HG03095 (cell line): ENCODE results near the gene TMEM220.

Source experiments
- ATAC-seq: cut with Tn5 transposase; IDR thresholded peaks from one replicate; pipeline ENCODE4 v1.9.1; 2021; ENCODE audit warnings: moderate library complexity; ENCODE audit not compliant: unreplicated experiment

The TMEM220 gene

DNA sequence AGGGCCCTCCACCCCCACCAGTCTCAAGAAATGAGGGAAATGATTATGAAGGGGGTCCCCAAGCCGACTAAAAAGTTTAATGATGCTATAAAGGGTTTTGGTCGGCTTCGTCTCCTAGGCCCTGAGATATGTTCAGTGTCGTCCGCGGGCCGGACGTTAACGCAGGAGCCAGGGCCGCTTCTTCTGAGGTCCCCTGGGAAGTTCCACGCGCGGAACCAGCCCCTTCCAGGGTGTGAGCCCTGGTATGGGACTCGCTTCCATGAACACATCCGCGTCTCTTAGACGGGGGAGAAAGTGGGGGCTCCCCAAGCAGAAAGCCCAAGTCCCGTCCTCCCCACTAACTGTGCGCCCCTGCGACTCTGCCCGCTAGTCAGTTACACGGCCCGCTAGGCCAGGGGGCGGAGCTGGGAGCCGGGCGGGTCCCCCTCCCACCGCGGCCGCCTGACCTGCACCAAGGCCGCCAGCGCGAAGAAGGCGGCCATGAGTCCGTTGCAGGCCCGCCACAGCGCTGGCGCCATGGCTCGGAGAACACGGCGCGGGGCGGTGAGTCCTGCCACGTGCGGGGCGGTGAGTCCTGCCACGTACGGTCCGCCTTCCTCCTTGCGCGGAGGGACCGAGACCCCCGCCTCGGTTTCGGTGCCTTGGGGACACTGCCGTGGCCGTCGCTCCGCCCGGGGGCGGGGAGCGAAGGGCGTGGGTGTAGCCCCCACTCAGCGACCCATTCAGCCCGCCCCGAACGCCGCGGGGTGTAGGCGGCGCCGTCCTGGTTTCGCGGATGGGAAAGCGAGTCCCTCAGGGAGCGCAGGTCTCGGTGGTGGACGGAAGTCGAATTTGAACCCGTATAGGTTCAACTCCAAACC, at the start of gene TMEM220:
TSS of gene TMEM220 (minus strand) at position 690 of the 860 bp plus-strand sequence. CDS start at position 518, 172 bp downstream.
- ATAC-seq = peak; percentile 74

DNA sequence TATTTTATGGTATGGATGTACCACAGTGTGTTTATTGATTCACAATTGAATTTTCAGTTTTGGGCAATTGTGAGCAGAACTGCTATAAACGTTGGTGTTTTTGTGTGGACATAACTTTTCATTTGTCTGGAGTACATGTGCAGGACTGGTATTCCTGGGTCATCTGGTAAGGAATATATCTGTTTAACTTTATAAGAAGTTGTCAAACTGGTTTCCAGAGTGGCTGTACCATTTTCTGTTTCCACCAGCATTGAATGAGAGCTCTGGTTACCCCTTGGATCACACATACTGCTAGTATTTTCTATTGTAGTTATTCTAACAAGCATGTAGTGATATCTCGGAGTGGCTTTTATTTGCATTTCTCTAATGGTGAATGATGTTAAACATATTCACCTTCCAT, 49.8 kb upstream of the TMEM220 start:
- ATAC-seq = no peak

DNA sequence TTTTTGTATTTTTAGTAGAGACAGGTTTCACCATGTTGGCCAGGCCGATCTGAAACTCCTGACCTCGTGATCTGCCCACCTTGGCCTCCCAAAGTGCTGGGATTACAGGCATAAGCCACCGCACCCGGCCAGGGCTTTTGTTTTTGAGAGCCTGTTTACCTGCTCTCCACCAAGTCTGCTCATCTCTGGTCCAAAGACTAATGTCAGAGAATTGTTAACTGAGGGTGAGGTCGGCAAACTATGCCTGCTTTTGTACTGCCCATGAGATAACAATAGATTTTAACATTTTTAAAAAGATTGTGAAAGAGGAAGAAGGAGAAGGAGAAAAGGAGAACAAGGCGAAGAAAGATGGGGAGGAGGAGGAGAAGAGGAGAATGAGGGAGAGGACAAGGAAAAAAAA, 48.1 kb upstream of the TMEM220 start:
- ATAC-seq = no peak

DNA sequence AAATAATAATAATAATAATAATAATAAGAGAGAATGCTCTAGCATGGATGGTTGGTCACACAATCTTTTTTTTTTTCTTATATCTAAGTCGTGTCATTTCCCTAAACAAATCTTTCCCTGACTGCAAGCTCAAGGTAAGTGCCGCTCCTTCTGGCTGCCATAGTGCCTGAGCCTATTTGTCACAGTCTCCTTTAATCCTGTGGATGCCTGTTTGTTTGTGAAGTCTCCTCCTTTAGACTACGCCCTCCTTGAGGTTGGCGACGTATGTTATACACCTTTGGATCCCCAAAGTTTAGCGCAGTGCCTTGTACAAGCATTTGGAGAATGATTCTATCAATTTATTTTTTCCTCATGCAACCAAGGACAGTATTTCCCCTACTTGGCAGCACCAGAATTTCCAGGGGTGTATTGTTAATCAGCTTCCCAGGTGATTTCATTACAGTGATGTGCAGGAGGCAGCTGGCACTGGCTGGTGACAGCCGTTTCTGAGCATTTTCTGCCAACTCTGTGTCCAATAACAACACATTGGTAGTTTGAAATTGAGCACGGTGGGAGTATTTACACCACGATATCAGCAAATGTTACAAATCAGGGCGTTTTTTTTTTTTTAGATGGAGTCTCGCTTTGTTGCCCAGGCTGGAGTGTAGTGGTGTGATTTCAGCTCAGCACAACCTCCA, 47.4 kb upstream of the TMEM220 start:
- no peak for ATAC-seq

DNA sequence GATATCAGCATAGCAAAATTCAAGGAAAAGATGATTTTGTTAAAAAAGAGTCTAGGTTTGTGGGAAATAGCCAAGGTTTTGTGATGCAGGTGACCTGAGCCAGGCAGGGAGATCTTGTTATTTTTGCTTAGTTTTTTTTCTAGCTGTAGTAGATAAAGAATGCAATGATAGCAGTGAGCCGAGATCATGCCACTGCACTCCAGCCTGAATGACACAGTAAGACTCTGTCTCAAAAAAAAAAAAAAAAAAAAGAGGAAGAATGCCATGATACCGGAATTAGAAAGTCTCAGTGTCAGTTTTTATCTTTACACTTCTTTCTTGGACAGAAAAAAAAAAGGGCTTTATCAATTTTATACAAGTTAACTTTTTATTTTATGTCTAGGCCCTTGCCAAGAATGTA, 46.6 kb upstream of the TMEM220 start:
- ATAC-seq = no peak

DNA sequence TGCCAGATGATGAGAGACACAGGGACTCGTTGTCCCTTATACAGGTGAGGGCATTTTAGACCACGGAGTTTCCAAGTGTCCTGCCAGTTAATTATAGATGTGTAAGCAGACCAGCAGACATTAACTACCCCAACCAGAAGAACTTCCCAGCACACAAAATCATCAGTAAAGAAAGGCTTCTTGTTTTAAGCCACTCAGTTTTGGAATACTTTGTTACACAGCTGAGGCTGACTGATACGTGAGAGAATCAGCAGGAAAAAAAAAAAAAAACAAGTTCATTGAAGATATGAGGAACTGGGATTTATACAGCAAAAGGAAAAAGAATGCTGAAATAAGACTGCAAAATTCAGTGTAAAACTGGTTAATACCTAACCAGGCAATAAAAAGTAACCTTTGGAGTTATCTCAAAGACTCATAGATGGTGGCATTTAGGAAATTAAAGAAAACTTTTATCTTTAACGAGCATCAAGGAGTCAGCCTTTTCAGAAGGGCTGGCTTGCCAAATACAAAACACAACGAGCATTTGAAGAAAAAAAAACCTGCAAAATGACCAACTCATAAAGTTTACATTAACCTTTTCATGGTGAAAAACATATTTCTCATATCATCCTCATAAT, 46.0 kb upstream of the TMEM220 start:
- ATAC-seq = no peak

DNA sequence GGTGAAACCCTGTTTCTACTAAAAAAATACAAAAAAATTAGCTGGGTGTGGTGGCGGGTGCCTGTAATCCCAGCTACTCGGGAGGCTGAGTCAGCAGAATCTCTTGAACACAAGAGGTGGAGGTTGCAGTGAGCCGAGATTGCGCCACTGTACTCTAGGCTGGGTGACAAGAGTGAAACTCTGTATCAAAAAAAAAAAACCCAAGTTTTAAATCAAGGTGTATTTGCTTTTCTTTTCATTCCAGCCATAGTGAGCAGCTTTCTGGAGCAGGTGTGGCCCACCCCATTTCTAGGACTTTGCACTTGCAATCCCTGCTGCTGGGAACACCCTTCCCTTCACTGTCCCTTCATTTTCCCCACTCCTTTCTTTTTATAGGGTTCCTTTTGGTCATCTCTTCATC, 45.2 kb upstream of the TMEM220 start:
- ATAC-seq = no peak

DNA sequence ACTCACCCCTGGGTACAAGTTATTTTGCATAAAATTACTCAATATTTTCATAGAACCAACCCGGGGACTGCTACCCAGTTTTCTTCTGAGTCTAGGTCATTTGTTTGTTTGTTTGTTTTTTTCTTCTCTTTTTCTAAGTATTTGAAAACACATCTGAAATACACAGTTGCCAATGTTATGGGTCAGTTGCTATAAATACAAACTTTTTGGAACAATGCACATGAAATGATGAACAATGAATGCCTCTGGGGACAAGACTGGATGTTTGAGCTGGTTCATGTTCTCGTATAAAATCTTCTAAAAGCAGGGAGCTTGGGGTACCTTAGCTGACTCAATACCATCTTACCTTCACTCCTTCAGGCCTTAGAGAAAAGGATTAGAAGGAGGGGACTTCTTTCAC, 43.6 kb upstream of the TMEM220 start:
- ATAC-seq = no peak

DNA sequence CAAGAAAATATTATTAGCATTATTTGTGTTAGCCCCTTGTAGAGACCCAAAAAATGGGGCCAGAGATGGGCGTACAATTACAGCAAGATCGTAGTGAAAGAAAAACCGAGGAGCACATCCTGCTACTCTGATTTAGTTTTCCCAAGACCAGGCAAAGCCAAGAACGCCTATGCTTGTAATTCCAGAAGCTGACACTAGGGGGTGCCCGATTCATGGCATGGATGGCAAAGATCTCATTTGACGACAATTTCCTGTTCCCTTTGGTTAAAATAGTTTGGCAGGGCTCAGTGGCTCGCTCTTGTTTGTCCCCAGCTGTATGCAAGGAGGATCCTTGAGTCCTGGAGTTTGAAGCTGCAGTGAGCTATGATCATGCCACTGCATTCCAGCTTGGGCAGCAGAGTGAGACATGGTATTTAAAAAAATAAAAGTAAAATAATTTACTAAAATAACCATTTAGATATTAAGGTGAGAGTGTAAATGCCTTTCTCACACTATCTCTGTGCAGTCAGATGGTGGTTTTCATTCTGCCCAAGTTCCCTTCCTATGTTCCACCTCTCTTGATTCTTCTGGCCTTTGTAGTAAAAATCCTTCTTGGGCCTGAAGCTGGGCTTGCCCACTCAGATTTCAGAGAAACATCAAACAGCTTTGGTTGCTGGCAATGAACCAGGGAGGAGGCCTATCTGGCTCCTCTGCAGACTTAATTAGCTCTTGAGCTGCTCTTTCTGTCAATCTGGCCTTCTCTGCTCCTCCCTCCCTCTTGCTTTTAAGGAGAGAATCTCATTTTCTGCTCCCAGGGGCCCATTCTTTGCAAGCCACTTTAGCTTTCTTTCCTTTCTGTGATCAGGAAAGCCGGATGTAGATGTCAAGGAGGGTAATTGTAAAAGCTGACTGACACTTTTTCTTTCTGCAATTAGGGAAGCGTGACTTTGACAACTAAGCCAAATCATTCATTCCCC, 42.9 kb upstream of the TMEM220 start:
- no peak for ATAC-seq

DNA sequence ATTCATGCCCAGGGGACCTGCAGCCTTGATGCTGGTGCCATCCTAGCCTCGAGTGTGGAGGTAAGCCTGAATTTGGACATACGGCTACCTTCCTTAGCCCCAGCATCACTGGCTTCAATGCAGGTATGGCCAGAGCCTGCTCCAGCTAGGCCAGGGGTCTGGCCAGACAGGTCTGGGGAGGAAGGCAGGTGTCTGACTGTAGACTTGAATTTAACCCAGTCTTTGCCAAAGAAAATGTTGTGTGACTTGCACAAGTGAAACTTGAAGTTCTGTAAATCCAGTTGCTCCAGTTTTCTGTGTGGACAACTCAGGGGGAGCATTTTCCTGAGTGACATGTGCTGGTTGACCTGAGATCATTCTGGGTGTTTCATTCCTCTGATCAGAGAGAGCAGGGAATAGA, 41.3 kb upstream of the TMEM220 start:
- no peak for ATAC-seq

DNA sequence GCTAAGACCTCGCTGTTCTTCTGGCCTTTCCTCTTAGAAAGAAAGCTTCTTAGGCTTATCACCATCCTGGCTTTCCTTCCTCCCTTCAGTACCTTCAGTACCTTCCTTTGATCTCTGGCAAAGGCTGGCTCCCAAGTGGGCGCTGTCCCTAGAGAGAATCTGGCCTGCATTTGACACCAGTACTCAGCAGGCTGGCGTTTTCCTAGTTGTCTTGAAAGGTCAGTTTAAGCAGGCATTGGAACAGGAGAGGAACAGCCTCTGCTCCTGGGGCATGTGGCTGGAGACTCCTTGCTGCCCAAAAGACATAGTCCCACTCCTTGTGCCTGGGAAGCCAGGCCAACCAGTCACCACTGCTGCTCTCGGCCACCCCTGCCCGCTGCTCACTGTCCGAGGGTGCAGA, 40.0 kb upstream of the TMEM220 start:
- no peak for ATAC-seq

DNA sequence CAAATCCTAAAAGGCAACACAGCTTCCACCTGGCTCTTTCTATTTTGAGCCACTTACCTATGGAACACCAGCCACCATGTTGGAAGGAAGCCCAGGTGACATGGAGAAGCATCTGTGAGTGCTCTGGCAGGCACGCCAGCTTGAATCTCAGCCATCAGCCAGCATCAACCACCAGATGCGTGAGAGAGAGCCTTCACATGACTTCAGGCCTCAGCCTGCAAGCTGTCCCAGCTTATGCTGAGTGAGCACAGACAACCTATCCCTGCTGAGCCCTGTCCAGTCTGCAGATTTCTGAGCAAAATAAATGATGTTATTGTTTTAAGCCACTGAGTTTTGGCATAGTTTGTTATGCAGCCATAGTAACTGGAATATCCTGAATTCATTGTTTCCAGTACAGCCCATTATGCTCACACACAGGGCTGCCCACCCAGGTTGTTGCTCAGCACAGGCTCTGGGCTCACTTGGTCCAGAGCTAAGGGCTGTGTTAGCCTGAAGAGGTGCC, 39.0 kb upstream of the TMEM220 start:
- no peak for ATAC-seq

DNA sequence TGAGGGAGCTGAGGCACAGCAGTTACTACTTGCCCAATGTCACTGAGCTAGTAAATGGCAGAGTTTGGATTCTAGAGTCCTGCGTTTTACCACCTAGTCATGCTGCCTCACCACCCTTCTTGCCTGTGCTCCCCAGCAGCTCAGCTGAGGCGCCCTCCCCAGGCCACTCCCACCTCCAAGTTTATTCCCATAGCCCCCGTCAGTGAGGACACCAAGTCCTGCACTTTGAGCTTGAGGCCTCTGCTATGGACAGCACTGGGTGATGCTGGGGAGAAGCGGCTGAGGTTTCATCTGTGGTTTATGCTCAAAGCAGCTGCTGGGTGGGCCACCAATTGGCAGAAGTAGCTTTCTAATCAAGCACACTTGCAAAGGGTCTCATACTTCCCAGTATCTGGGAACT, 37.4 kb upstream of the TMEM220 start:
- no peak for ATAC-seq

DNA sequence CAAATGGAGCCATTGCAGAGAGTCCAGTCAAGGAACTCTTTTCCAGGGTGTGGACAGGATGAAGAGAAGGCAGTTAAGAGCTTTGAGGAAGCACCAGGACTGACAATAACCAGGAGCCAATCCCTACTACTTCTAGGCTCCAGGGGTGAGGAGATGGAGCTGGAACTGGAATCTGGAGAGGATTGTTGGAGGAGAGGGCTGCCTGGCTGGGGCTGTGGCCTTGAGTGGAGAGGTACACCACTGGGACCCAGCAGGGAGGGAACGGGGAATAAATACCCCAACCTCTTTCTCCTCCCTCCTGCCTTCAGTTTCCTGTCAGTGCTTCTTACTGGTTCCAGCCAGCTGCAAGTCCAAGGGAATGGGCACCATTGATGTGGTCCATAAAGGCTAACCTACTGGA, 32.2 kb upstream of the TMEM220 start:
- no peak for ATAC-seq

DNA sequence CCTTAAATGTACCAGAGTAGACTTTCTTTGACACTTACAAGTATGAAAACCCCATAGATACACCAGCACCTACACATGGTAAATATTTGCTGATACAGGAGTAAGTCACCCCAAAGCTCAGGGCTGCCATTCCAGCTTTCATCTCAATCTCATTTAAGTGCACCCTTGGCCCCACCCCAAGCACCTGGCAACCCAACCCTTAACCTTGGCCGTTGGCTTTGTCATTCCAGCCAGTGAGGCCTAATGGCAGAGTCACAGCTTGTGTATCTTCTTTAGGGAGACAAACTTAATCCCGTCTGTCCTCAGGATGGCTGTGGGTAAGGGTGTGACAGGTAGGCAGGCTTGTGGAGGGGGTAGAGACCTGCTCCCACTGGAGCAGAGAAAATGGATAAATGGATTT, 31.5 kb upstream of the TMEM220 start:
- no peak for ATAC-seq

DNA sequence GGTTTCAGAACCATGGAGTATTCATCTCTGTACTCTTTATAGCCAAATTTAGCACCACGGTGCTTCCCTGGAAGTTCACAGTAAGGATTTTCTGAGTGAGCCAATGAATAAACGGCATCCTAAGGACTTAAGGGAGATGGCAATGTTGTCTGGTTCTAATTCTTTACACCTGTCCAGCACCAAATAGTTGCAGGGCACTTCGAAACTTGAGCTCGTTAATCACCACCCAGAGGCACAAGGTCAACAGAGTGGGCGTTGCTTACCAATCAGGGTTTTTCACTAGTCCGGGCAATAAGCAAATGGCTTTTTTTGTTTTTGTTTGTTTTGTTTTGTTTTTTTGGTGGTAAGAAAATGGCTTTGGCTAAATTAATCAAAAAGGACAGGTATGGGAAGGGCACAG, 28.2 kb upstream of the TMEM220 start:
- ATAC-seq = no peak

DNA sequence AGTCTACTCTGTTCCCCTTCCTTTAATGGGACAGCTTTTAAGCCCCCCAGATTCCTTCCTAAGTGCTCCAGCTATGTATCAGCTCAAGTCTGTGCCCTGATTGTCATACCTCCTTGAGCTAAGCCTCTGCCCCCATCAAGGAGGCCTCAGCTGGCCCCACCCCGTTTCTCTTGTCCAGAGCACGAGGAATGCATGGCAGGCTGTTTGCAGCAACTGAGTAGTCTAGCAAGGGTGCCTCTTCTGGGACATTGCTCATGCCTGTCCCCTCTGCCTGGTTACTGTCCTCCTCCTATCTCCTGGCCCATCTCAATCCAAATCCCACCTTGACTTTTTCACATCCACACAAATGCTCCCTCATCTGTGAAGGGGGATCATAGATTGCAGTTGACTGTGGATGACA, 27.8 kb upstream of the TMEM220 start:
- ATAC-seq = no peak

DNA sequence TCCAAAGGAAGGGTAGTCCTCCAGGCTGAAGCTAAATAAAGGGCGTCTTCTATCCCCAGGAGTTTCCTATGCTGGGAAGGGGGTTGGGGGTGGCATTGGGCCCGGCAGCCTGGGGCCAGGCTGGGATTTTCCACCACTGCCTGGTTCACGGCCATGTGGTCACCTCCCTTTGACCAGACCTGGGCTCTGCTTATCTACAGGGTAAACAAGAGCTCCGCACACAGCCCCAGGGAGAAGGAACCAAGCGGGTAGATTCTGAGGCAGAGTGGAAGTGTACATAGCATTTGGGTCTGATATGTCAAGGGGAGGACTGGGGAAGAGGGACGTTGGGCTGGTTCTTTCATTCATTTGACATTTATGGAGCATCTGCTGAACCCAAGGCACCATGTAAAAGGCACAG, 27.2 kb upstream of the TMEM220 start:
- no peak for ATAC-seq

DNA sequence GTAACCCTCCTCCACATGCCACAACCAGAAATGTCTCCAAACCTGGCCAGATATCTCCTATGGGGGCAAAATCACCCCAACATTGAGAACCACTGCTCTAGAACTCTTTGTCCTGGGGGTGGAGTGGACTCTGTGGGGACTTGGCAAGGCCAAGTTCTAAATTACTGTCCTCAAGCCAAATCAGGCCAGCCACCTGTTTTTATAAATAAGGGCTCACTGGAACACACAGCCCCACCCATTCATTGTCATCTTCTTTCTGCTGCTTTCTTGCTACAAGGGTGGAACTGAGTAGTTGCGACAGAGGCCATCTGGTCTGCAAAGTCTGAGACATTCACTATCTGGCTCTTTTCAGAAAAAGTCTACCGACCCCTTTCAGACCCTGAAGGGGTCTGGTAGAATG, 26.8 kb upstream of the TMEM220 start:
- no peak for ATAC-seq

DNA sequence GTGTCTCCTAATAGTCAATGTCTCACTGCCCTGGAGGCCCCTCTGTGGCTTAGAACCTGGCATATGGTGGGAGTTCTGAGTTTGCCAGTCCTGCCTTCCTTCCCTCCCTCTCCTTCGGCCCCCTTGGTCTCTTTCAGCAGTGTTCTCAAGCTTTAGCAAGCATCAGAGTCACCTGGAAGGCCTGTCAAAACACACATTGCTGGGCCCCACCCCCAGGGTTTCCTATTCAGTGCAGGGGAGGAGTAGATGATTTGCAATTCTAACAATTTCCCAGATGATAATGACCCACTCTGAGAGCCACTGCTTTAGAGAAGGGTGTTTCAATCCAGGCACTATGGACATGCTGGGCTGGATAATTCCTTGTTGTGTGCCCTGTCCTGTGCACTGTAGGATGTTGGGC, 26.4 kb upstream of the TMEM220 start:
- ATAC-seq = no peak
